ENCODE data around the gene PPT1.

DNA sequence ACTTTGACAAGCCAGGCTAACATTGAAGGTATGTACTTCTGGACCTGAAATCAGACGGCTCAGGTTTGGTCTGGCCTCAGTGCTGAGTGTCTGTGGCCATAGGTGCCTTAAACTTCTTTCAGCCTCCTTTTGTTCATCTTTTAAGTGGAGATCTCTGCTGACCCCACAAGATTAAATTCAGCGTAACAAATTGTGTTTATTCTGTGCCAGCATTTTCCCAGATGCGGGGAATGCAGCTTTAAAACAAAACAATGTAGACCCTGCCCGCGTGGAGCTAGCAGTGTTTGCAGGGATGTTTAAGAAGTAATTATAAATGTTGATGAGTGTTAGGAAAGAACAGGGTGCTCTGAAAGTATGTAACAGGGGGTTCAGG is 55.6 kb downstream of the PPT1 start:
- TF ChIP-seq, protein P1, sequence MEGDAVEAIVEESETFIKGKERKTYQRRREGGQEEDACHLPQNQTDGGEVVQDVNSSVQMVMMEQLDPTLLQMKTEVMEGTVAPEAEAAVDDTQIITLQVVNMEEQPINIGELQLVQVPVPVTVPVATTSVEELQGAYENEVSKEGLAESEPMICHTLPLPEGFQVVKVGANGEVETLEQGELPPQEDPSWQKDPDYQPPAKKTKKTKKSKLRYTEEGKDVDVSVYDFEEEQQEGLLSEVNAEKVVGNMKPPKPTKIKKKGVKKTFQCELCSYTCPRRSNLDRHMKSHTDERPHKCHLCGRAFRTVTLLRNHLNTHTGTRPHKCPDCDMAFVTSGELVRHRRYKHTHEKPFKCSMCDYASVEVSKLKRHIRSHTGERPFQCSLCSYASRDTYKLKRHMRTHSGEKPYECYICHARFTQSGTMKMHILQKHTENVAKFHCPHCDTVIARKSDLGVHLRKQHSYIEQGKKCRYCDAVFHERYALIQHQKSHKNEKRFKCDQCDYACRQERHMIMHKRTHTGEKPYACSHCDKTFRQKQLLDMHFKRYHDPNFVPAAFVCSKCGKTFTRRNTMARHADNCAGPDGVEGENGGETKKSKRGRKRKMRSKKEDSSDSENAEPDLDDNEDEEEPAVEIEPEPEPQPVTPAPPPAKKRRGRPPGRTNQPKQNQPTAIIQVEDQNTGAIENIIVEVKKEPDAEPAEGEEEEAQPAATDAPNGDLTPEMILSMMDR (conservative IDR thresholded peaks at IDR 0.05; ENCODE audit: low read depth in 2 of 2) = no peak
- no peak for TF ChIP-seq POLR2AphosphoS5 (IDR thresholded peaks at IDR 0.05; ENCODE audit: low read depth)
- no peak for TF ChIP-seq EZH2phosphoT487 (IDR thresholded peaks at IDR 0.05; ENCODE audit: unreplicated experiment)
- TF ChIP-seq JUNB (IDR thresholded peaks at IDR 0.05; ENCODE audit: unreplicated experiment) = no peak
- TF ChIP-seq, protein P2, sequence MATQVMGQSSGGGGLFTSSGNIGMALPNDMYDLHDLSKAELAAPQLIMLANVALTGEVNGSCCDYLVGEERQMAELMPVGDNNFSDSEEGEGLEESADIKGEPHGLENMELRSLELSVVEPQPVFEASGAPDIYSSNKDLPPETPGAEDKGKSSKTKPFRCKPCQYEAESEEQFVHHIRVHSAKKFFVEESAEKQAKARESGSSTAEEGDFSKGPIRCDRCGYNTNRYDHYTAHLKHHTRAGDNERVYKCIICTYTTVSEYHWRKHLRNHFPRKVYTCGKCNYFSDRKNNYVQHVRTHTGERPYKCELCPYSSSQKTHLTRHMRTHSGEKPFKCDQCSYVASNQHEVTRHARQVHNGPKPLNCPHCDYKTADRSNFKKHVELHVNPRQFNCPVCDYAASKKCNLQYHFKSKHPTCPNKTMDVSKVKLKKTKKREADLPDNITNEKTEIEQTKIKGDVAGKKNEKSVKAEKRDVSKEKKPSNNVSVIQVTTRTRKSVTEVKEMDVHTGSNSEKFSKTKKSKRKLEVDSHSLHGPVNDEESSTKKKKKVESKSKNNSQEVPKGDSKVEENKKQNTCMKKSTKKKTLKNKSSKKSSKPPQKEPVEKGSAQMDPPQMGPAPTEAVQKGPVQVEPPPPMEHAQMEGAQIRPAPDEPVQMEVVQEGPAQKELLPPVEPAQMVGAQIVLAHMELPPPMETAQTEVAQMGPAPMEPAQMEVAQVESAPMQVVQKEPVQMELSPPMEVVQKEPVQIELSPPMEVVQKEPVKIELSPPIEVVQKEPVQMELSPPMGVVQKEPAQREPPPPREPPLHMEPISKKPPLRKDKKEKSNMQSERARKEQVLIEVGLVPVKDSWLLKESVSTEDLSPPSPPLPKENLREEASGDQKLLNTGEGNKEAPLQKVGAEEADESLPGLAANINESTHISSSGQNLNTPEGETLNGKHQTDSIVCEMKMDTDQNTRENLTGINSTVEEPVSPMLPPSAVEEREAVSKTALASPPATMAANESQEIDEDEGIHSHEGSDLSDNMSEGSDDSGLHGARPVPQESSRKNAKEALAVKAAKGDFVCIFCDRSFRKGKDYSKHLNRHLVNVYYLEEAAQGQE (IDR thresholded peaks at IDR 0.05; ENCODE audit: unreplicated experiment) = no peak
- TF ChIP-seq, protein P3, sequence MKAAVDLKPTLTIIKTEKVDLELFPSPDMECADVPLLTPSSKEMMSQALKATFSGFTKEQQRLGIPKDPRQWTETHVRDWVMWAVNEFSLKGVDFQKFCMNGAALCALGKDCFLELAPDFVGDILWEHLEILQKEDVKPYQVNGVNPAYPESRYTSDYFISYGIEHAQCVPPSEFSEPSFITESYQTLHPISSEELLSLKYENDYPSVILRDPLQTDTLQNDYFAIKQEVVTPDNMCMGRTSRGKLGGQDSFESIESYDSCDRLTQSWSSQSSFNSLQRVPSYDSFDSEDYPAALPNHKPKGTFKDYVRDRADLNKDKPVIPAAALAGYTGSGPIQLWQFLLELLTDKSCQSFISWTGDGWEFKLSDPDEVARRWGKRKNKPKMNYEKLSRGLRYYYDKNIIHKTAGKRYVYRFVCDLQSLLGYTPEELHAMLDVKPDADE (IDR thresholded peaks at IDR 0.05) = no peak
- TF ChIP-seq NANOG (IDR thresholded peaks at IDR 0.05; ENCODE audit: borderline replicate concordance) = no peak
- TF ChIP-seq EZH2 (IDR thresholded peaks at IDR 0.05; ENCODE audit: low read depth, unreplicated experiment) = no peak
